Heart right ventricle (tissue), 16 donors: ENCODE data around the gene PTTG1IP. TPM values are rescaled to one million over a fixed set of nuclear protein-coding genes. Genes with fewer than 3 reads are reported as not detected.
A peak's percentile ranks its signal among the peaks of the same experiment; 100 is the strongest.

ENCODE experiments used
- ATAC-seq, 8 donors: fragments of 200-7000 bp; cut with Tn5 transposase; one replicate each; pipeline ENCODE4 v1.9.1; 2020; ENCODE audit warnings: mild to moderate bottlenecking in 8 of 8, moderate library complexity in 8 of 8, moderate number of reproducible peaks in 1 of 8
- DNase-seq, 2 donors: peaks; one replicate each; pipeline ENCODE4 v3.0.0-alpha.2; 2020
- H3K27ac ChIP-seq, 10 donors: fragments of 200-600 bp; sonication (generic) in 2 of 10; one replicate each; pipeline versions ENCODE4 v1.5.0 to v1.8.0; 2020 to 2022; ENCODE audit warnings: mild to moderate bottlenecking in 3 of 10
- H3K27me3 ChIP-seq, 7 donors: fragments of 200-600 bp; one replicate each; pipeline ENCODE4 v1.8.0; 2021 to 2022; ENCODE audit warnings: mild to moderate bottlenecking in 2 of 7
- H3K36me3 ChIP-seq, 9 donors: fragments of 200-600 bp; sonication (generic) in 1 of 9; one replicate each; pipeline versions ENCODE4 v1.5.0 to v1.8.0; 2020 to 2022; ENCODE audit warnings: mild to moderate bottlenecking in 2 of 9
- H3K4me1 ChIP-seq, 9 donors: fragments of 200-600 bp; sonication (generic) in 1 of 9; one replicate each; pipeline versions ENCODE4 v1.5.0 to v1.8.0; 2020 to 2022; ENCODE audit warnings: mild to moderate bottlenecking in 4 of 9
- H3K4me3 ChIP-seq, 10 donors: fragments of 200-600 bp; sonication (generic) in 2 of 10; one replicate each; pipeline versions ENCODE4 v1.5.0 to v1.8.0; 2020 to 2022; ENCODE audit warnings: mild to moderate bottlenecking in 7 of 10, moderate library complexity in 2 of 10
- H3K9me3 ChIP-seq, 11 donors: fragments of 200-600 bp in 10 of 11; sonication (generic) in 2 of 11; one replicate each; pipeline versions ENCODE4 v1.5.0 to v1.8.0; 2013 to 2022; ENCODE audit warnings: mild to moderate bottlenecking in 2 of 11, control low read depth in 1 of 11, moderate library complexity in 1 of 11
- WGBS, 2 donors: extraction: QIAGEN DNeasy Blood & Tissue Kit; methylation state at CpG; one replicate each; pipeline ENCODE4 v1.1.7; 2013; ENCODE audit warnings: inconsistent platforms in 1 of 2; 5-methylcytosine and 5-hydroxymethylcytosine counted together
- intact Hi-C, 10 donors: fragments of 100-400 bp; cut with DNase I; formaldehyde crosslinking; loops; one replicate each; pipeline versions ENCODE4 v1.11.1 to v1.14.2; 2022
- polyA plus RNA-seq, 2 donors: library from polyadenylated mRNA; stranded (reverse); fragments of 200-250 nt; gene quantifications; one replicate each; pipeline ENCODE4 v1.2.3, GENCODE V29; 2013
- total RNA-seq, 10 donors: library from RNA; stranded (reverse); fragmentation: NEBNext Ultra II Directional in 3 of 10; extraction: Animal tissue kit (Norgen Biotek cat#: 25700) in 3 of 10; gene quantifications; one replicate each; pipeline versions ENCODE4 v1.2.1 to v1.2.4, GENCODE V29; 2021 to 2023
- TF ChIP-seq, protein P1 (sequence below), 9 donors: fragments of 200-600 bp; sonication (generic) in 2 of 9; IDR thresholded peaks; one replicate each; pipeline versions ENCODE4 v1.5.0 to v1.8.0; 2021 to 2022; ENCODE audit warnings: antibody characterized with exemption in 9 of 9, mild to moderate bottlenecking in 5 of 9, moderate library complexity in 1 of 9
- donor health status: Arrhythmogenic right ventricular cardiomyopathy.
- donor health status: ischemic (EF 13 %, LVEDD 7.1; RV severe dilation, severe dysfunction).
- donor health status: healthy with polysubstance abuse.
- donor health status: DM: no; HTN: yes; CAD: no.
- donor health status: DM: no; HTN: no; CAD: no.
- donor health status: ischemic (EF 25% LVEDD 6.9; RV normal size, moderate dysfunction).
- donor health status: ischemic (EF 25% LVEDD 5.7; RV mildly dilated, moderate dysfunction).
- donor health status: healthy.
- donor health status: DM: yes; HTN: yes; CAD: no.
- donor health status: Ischemic cardiomyopathy.
- donor health status: ischemic (EF 35%, LVEDD 5.7; RV mildly dilated, moderate dysfunction).
- donor health status: nonischemic (EF 11% LVEDD 7.7; RV severe dilation, severe dysfunction).
- donor health status: DM: yes; HTN: yes; CAD: no.
- donor health status: PGD.
- donor health status: ischemic (EF 29% LVEDD 5.4; RV normal size, mild dysfunction).
- donor health status: nonischemic (EF 23%, LVEDD 6.1; RV moderate dilation, normal function).

The PTTG1IP gene
- total and polyA plus RNA-seq, 12 donors, result 109 to 188 (median 148) TPM

GRCh38 chr21:44897326-44898010 is 24.0 kb upstream of the PTTG1IP start:
- peak in 1 of 2 donors; percentile 27 for DNase-seq
- H3K4me3 ChIP-seq, result no peak overlapping the region
- H3K27me3 ChIP-seq, result peaks cover 0 to 19% (median 6%) of the 10 kb centered on the region in 7 donors
- H3K27ac ChIP-seq, result no peak overlapping the region
- H3K4me1 ChIP-seq, result peaks cover 0 to 13% (median 0%) of the 10 kb centered on the region in 9 donors
- no peaks in the 10 kb centered on the region for H3K9me3 ChIP-seq
- intact Hi-C loops, result loop anchor here in 2 of 10 donors (2.0 to 5.0 kb wide), 2 partner anchors 35 to 40 kb away; no protein-coding TSS in a partner anchor
- 77 to 81% methylated on average over 21 of the region's 21 CpGs for WGBS, 2 donors
- TF ChIP-seq, protein P1, sequence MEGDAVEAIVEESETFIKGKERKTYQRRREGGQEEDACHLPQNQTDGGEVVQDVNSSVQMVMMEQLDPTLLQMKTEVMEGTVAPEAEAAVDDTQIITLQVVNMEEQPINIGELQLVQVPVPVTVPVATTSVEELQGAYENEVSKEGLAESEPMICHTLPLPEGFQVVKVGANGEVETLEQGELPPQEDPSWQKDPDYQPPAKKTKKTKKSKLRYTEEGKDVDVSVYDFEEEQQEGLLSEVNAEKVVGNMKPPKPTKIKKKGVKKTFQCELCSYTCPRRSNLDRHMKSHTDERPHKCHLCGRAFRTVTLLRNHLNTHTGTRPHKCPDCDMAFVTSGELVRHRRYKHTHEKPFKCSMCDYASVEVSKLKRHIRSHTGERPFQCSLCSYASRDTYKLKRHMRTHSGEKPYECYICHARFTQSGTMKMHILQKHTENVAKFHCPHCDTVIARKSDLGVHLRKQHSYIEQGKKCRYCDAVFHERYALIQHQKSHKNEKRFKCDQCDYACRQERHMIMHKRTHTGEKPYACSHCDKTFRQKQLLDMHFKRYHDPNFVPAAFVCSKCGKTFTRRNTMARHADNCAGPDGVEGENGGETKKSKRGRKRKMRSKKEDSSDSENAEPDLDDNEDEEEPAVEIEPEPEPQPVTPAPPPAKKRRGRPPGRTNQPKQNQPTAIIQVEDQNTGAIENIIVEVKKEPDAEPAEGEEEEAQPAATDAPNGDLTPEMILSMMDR (IDR thresholded peaks at IDR 0.05), result no peak
- H3K36me3 ChIP-seq, result peaks cover 0 to 85% (median 0%) of the 10 kb centered on the region in 9 donors
- peak in 4 of 8 donors; percentile 22 to 59 (median 38) for ATAC-seq

DNA sequence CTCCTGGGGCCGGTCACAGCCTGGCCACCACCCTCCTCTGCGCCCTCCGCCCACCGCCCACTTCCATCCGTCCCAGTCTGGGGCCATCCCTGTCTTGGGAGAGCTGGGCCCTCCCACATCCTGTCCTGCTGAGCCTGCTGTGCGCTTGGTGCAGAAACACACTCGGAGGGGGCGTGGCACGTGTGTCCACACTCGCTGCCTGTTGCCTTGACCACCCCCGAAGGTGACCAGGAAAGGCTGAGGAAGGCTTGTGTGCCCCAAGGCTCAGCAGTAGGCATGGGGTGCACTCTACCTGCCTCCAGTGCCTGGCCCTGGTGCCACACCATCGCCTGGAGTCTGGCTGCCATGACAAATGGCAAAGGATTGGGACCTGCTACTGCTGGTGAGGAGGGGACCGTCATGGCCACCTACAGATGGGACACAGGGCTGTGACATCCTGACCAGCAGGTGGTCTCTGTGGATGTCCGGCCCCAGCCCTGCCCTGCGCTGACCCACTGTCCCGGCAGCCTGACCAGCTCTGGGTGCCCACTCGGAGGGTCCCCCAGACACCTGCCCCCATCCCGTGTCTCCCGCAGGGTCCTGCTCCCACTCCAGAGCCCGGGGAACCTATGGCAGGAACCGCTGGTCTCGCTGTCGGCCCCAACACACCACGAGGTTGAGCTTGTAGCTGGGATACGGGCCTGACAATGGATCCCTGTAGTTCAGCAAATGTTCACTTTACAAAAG is 23.2 kb upstream of the PTTG1IP start:
- 75 to 76% methylated on average over 25 of the region's 25 CpGs for WGBS, 2 donors
- Histone ChIP-seq H3K27me3 (peaks cover 0 to 19% (median 6%) of the 10 kb centered on the region in 7 donors), H3K4me3 (no peak overlapping the region), H3K4me1 (peaks cover 0 to 14% (median 0%) of the 10 kb centered on the region in 9 donors), H3K9me3 (no peaks in the 10 kb centered on the region), H3K36me3 (peaks cover 0 to 85% (median 0%) of the 10 kb centered on the region in 9 donors), H3K27ac (no peak overlapping the region)
- intact Hi-C loops, result loop anchor here in 2 of 10 donors (2.0 to 5.0 kb wide), 2 partner anchors 36 to 41 kb away; no protein-coding TSS in a partner anchor
- DNase-seq, result peak in 1 of 2 donors; percentile 6
- ATAC-seq, result peak in 1 of 8 donors; percentile 42
- TF ChIP-seq, protein P1 (IDR thresholded peaks at IDR 0.05), result no peak

DNA sequence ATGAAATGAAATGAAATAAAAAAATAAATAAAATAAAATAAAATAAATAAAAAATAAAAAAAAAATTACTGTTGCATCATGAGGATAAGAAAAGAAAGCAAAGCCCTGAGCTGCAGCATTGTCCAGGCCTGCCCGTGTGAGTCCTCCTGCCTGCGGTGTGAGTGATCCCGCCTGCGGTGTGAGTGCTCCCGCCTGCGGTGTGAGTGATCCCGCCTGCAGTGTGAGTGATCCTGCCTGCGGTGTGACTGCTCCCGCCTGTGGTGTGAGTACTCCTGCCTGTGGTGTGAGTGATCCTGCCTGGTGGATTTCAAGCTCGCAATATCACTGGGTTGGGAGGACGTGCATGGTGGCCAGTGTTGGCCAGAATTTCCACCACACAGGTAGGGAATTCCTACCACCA is 22.4 kb upstream of the PTTG1IP start:
- TF ChIP-seq, protein P1 (IDR thresholded peaks at IDR 0.05), result no peak
- WGBS, 2 donors, result 91 to 92% methylated on average over 11 of the region's 11 CpGs
- ATAC-seq (no peak), DNase-seq (peak in 1 of 2 donors; percentile 2)
- Histone ChIP-seq H3K4me1 (peaks cover 0 to 14% (median 0%) of the 10 kb centered on the region in 9 donors), H3K9me3 (no peaks in the 10 kb centered on the region), H3K27ac (no peak overlapping the region), H3K4me3 (no peak overlapping the region), H3K36me3 (peaks cover 0 to 85% (median 0%) of the 10 kb centered on the region in 9 donors), H3K27me3 (peaks cover 0 to 21% (median 6%) of the 10 kb centered on the region in 7 donors)
- intact Hi-C loops, result loop anchor here in 2 of 10 donors (2.0 to 5.0 kb wide), 2 partner anchors 37 to 41 kb away; no protein-coding TSS in a partner anchor

- intact Hi-C loops, result loop anchor here in 9 of 10 donors (5.0 kb wide), 4 partner anchors 38 to 928 kb away; no protein-coding TSS in a partner anchor
- peak in 1 of 2 donors; percentile 4 for DNase-seq
Observed at GRCh38 chr21:44894687-44895302, 21.3 kb upstream of the PTTG1IP start.

More at GRCh38 chr21:44894687-44895302, 21.3 kb upstream of the PTTG1IP start:
- Histone ChIP-seq H3K9me3 (no peaks in the 10 kb centered on the region), H3K27me3 (peaks cover 0 to 19% (median 5%) of the 10 kb centered on the region in 7 donors), H3K4me3 (no peak overlapping the region), H3K27ac (no peak overlapping the region), H3K36me3 (peaks cover 0 to 85% (median 0%) of the 10 kb centered on the region in 9 donors), H3K4me1 (peaks cover 0 to 14% (median 0%) of the 10 kb centered on the region in 9 donors)
- TF ChIP-seq, protein P1 (IDR thresholded peaks at IDR 0.05), result no peak
- ATAC-seq, result no peak
- WGBS, 2 donors, result 85 to 86% methylated on average over 19 of the region's 19 CpGs
